Stimulated activated CD4-positive, alpha-beta T cell treated with anti-CD3 and anti-CD28 coated beads, Interleukin-4, amount 100 ng/mL, for 24 hours (primary cell): ENCODE measurements around the gene RASA1.
"Not testable (repeated sequence)": the region's sequence is repeated elsewhere in the genome, so short reads cannot be mapped to it uniquely, and the experiment has no call there.

Experiments used
- DNase-seq: peaks from one replicate; pipeline ENCODE4 v3.0.0-alpha.2; 2020

Gene RASA1

DNA sequence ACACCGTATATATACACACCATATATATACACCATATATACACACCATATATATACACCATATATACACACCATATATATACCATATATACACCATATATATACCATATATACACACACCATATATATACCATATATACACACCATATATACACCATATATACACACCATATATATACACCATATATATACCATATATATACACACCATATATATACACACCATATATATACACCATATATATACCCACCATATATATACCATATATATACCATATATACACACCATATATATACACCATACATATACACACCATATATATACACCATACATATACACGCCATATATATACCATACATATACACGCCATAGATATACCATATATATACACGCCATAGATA is 19.6 kb downstream of the RASA1 start:
- not testable (repeated sequence) for DNase-seq

DNA sequence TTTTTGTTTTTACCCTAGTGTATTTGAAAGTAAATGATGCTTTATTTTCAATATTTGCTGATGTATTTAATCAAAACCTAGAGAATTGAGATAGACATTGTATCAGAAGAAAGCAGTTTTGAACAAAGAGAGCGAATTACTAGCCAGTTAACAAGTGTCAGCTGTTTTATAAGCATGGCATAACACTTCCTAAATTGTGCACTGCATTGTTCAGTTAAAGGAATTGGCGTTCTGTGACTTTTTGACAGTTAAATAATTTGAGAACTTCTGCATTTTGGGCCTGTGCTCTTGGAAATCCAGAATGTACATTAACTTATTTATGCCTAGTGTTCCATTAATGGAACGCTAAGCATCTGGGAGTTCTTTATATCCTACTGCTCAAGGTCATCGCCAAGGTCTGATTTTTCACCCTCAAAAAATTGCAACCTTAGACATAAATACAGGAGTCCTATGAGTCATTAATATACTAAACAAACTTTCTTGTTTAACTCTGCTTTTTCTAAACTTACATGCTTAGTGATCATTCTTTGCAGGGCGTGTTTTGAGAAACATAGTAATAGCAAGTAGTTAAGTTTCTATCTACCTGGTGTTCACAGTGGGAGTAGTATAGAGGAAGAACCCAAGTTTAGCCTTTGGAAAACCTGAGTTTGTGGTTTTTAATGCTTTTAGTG is 31.1 kb downstream of the RASA1 start:
- no peak for DNase-seq

GRCh38 chr5:87300176-87300575 is 32.5 kb downstream of the RASA1 start:
- no peak for DNase-seq

GRCh38 chr5:87300744-87301143 is 33.1 kb downstream of the RASA1 start:
- DNase-seq, result peak; percentile 65

DNA sequence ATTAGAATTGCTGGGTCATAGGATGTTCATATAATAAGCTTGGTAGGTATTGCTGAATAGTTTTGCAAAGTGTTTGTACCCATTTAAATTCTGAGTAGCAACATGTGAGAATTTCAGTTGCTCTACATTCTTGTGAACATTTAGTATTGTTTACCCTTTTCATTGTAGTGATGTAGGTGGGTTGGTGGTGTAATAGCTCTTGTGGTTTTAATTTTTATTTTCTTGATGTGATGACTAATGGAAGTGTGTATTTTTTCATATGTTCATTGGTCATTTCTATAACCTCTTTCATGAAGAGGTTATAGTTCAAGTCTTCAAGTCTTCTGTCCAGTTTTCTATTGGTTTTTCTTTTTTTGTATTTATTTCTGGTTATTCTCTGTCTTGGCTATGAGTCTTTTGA is 34.4 kb downstream of the RASA1 start:
- DNase-seq, result no peak

GRCh38 chr5:87303324-87303723 is 35.6 kb downstream of the RASA1 start:
- DNase-seq, result no peak

- DNase-seq, result not testable (repeated sequence)
These were observed 38.4 kb downstream of the RASA1 start for GRCh38 chr5:87306090-87306489.

DNA sequence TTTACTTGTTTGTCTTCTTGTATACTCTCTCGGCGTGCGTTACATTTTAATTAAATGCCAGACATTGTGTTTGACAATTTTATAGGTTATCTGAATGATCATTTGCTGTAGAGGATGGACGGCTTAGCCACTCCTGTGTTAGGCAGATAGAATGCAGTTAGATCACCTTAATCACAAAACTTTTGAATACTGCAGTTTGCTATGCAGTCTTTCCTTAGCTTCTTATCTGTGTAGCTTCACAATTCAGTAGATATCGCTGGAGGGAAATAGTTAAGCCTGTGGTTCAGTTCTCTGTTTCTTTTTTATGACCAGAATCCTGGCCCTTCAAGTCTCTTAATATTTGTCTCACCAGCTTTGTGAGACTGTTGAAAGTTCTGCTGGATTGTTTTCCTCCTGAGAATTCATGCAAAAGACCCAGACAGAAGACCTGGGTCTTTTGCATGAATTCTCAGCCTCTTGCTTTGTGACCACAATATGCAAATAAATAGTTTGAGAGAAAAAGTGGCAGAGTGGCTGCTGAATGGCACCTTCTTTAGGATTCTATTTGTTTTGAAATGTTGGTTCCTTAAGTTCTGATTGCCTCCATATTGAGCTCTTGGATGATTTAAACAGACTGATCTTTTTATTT is 40.2 kb downstream of the RASA1 start:
- no peak for DNase-seq

DNA sequence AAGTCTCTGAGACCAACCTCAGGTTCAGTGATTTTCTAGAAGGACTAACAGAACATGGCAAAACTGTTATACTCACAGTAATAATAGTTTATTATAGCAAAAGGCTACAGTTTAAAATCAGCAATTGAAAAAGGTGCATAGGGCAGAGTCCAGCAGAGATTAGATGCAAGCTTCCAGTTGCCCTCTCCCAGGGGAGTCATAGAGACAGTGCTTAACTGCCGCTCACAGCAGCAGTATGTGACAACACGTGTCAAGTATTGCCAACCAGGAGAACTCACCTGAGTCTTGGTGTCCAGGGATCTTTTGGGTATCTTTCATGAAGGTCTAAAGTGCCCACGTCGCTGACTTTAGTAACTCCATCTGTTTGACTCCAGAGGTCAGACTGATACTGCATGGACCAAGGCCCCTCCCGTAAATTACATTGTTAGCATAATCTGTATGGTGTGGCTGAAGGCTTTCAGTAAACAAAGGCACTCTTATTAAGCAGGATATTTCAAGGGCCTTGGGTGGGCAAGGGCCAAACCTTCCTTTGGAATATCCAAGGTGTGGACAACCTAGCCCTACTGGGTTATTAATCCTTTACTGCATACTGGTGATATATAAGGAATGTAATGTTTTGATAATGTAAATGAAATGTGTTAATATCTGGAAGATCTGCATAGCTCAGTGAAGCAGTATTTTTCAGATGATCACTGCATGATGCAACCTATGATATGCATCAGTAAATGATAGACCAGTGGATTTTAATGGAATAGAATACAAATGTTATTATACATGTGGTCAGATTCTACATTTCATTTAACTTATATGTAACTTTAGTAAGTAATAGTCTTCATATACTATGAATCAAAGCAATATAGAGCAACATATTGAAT is 44.0 kb downstream of the RASA1 start:
- no peak for DNase-seq

DNA sequence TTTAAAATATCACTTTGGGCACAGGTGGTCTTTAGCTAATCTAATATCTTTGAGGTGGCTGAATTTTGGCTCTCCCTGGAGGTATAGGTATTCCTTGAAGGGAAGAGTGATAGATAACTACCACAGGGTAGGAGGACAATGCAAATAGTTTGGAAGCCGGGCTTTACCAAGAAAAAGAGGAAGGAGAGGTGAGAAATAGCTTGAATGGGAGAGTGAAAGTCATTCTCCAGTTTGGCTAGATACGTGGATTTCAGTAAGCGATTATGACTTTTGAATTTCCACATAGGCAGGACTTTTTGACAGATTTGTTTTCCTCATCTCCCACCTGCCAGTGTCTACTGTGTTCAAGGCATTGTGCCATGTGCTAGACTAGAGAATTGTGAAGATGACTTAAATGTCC is 45.5 kb downstream of the RASA1 start:
- no peak for DNase-seq

GRCh38 chr5:87319469-87319868 is 51.8 kb downstream of the RASA1 start:
- DNase-seq, result no peak

GRCh38 chr5:87321605-87322004 is 53.9 kb downstream of the RASA1 start:
- DNase-seq, result no peak

DNA sequence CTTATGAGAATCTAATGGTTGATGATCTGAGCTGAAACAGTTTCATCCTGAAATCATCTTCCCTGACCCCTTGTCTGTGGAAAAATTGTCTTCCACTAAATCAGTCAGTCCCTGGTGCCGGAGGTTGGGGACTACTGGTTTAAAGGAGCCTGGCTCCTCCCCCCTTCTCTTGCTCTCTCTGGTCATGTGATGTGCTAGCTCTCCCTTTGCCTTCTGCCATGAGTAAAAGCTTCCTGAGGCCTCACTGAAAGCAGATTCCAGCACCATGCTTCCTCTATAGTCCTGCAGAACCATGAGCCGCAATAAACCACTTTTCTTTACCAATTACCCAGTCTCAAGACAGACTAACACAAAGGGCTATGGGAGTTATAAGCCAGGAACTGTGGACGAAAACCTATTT is 54.7 kb downstream of the RASA1 start:
- DNase-seq, result no peak

DNA sequence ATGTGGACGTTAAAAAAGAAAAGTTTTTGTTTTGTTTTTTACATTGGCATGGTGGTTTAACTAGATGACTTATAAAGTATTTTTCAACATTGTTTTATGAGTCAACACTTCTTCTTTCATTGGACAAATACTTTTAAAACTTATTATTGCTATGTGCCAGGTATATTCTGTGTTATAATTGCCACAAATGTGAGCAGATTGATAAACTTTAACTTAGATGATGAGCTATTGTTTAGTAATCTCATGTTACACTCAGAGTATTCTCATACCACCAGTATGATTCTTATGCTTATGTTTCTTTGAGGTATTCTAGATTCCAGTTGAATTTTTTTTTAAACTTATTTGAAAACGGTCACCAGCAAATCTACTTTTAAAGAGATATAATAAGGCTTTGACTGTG is 60.3 kb downstream of the RASA1 start:
- no peak for DNase-seq

- DNase-seq, result no peak
These were observed 61.4 kb downstream of the RASA1 start for GRCh38 chr5:87329114-87329513.

DNA sequence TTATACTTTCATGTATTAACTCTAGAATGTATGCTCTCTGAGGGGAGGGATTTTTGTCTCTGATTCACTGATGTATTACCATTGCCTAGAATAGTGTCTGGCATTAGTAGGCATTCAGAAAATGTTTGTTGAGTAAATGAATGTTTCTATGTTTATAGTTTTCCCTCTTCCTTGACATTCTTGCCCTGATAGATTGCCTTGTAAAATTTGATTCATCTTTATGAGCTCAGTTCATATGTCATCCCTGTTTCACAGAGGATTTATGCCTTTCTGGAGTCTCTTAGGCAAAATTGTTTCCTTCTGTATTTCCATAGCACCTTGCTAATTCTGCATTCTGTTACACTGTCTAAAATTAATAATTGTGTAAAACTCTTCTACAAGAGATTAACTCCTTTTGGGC is 72.3 kb downstream of the RASA1 start:
- no peak for DNase-seq

- no peak for DNase-seq
These were observed 73.0 kb downstream of the RASA1 start for GRCh38 chr5:87340716-87341115.

DNA sequence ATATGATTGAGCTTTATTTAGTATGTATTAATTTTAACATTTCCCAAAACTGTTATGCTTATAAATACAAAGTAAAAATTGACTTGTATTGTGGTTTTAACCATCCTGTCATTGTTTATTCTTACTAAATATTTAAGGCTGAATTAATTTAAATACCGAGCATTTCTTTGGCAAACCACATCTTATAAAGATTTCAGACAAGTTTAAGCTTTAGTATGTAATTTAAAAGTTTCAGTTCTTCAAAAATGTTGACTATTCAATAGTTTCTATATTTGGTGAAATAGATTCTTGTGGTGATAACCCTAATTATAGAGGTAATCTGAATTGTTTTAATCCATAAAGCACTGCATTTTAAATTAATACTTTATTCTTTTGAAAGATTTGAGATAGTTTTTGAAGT is 79.6 kb downstream of the RASA1 start:
- DNase-seq, result no peak

GRCh38 chr5:87347841-87348240 is 80.2 kb downstream of the RASA1 start:
- no peak for DNase-seq

- DNase-seq, result no peak
These were observed 86.8 kb downstream of the RASA1 start for GRCh38 chr5:87354496-87354895.

DNA sequence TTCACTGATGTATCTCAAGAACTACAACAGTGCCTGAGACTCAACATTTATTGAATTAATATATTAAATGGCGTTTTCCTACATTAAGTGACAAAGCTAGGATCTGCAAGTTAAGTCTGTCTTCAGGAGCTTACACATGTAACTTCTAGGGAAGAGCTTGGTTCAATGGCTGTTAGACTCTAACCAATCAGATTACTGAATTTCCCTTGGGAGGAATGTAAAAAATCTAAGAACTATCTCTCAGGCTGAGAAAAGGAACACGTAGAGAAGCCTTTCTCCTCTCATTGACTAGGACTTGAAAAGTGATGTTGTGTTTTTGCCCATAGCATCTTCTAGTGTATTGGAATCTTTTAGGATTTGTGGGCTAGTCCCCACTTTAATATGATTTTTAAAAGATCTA is 91.4 kb downstream of the RASA1 start:
- no peak for DNase-seq

DNA sequence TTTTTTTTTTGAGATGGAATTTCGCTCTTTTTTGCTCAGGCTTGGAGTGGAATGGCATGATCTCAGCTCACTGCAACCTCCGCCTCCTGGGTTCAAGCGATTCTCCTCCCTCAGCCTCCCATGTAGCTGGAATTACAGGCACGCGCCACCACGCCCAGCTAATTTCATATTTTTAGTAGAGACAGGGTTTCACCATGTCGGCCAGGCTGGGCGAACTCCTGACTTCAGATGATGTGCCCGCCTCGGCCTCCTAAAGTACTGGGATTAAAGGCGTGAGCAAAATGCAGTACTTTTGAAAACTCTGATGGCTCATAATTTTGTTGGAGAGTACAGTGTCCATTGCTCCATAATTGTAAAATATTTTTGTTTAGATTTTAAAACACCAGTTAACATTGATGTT is 92.4 kb downstream of the RASA1 start:
- DNase-seq, result no peak

- no peak for DNase-seq
These were observed 93.4 kb downstream of the RASA1 start for GRCh38 chr5:87361031-87361445.
